Hepatocyte (in vitro differentiated cells): ENCODE measurements around the gene P3R3URF. TPM values are rescaled to one million over a fixed set of nuclear protein-coding genes. Genes with fewer than 3 reads are reported as not detected.

Experiments used
- DNase-seq: peaks from one replicate; pipeline ENCODE4 v3.0.0-alpha.2; 2016; ENCODE audit warnings: low spot score
- H2AFZ ChIP-seq: fragments of 200-600 bp; sonication (generic); 2 replicates; pipeline ENCODE4 v1.6.0; 2016; ENCODE audit warnings: antibody characterized with exemption, mild to moderate bottlenecking
- H3K27ac ChIP-seq: fragments of 200-600 bp; sonication (generic); 2 replicates; pipeline ENCODE4 v1.5.1; 2016; ENCODE audit warnings: mild to moderate bottlenecking
- H3K27me3 ChIP-seq: fragments of 200-600 bp; sonication (generic); 2 replicates; pipeline ENCODE4 v1.6.1; 2016
- H3K36me3 ChIP-seq: fragments of 200-600 bp; sonication (generic); replicated peaks from 2 replicates; pipeline ENCODE4 v1.5.1; 2016; ENCODE audit warnings: low read depth; ENCODE audit not compliant: insufficient read depth
- H3K4me1 ChIP-seq: fragments of 200-600 bp; sonication (generic); 2 replicates; pipeline ENCODE4 v1.5.1; 2016; ENCODE audit warnings: mild to moderate bottlenecking, moderate library complexity; ENCODE audit not compliant: insufficient read depth
- H3K4me2 ChIP-seq: fragments of 200-600 bp; sonication (generic); 2 replicates; pipeline ENCODE4 v1.6.0; 2016
- H3K4me3 ChIP-seq: fragments of 200-600 bp; sonication (generic); 2 replicates; pipeline ENCODE4 v1.5.1; 2016; ENCODE audit warnings: mild to moderate bottlenecking
- H3K79me2 ChIP-seq: fragments of 200-600 bp; sonication (generic); 2 replicates; pipeline ENCODE4 v1.6.0; 2017; ENCODE audit warnings: mild to moderate bottlenecking
- H3K9me2 ChIP-seq: fragments of 200-600 bp; sonication (generic); replicated peaks from 2 replicates; pipeline ENCODE4 v1.6.0; 2017; ENCODE audit warnings: mild to moderate bottlenecking; ENCODE audit not compliant: insufficient read depth
- H3K9me3 ChIP-seq: fragments of 200-600 bp; sonication (generic); 2 replicates; pipeline ENCODE4 v1.5.1; 2016; ENCODE audit warnings: low read depth, mild to moderate bottlenecking
- H4K20me1 ChIP-seq: fragments of 200-600 bp; sonication (generic); 2 replicates; pipeline ENCODE4 v1.6.0; 2016; ENCODE audit warnings: mild to moderate bottlenecking; ENCODE audit not compliant: insufficient read depth, poor library complexity, severe bottlenecking
- EZH2 ChIP-seq: fragments of 200-600 bp; sonication (generic); IDR thresholded peaks from 2 replicates; pipeline ENCODE4 v1.6.1; 2016; ENCODE audit warnings: antibody characterized with exemption, mild to moderate bottlenecking, borderline replicate concordance
- EZH2phosphoT487 ChIP-seq: fragments of 200-600 bp; sonication (generic); IDR thresholded peaks from one replicate; pipeline ENCODE4 v1.6.1; 2018; ENCODE audit warnings: antibody characterized with exemption, mild to moderate bottlenecking, low read depth, moderate library complexity; ENCODE audit not compliant: unreplicated experiment, severe bottlenecking
- WGBS: methylation state at CpG from one replicate; pipeline ENCODE4 v1.1.6; 2016; ENCODE audit warnings: low lambda C conversion rate; ENCODE audit errors: missing lambda C conversion rate; 5-methylcytosine and 5-hydroxymethylcytosine counted together
- polyA plus RNA-seq: library from polyadenylated mRNA; unstranded; fragments of >200 nt; fragmentation: Nextera tagmentation; extraction: Ambion mirVana; gene quantifications from 2 replicates; pipeline ENCODE4 v1.2.1, GENCODE V29; 2016
- total RNA-seq: library from RNA; depleted of rRNA; stranded (reverse); fragments of >200 nt; gene quantifications from 2 replicates; pipeline ENCODE4 v1.2.3, GENCODE V29; 2014
- TF ChIP-seq, protein P1 (sequence below): fragments of 200-600 bp; sonication (generic); IDR thresholded peaks from 2 replicates; pipeline ENCODE4 v1.5.1; 2016; ENCODE audit warnings: antibody characterized with exemption, mild to moderate bottlenecking; ENCODE audit not compliant: poor library complexity

P3R3URF gene
- total and polyA plus RNA-seq, 2 experiments from 2014 or later = not detected

DNA sequence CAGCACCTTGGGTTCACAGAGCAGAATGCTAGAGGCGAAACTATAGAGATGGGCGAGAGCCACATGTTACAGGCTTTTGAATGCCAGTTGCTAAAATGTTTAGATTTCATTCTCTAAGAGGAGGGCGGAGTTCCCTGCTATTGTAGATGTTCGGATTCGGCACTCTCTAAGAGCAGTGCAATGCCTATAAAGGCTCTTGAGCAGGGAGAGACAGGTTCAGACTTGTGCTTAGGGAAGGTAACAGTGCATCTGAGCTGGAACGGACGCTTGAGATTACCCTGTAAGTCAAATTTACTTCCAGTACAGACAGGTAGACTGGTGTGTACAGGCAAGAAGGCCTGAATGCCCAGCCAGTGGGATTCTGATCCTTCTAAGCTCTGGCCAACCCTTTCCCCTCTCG, 42.2 kb upstream of the P3R3URF start:
- H2AFZ ChIP-seq = no peak overlapping the region

DNA sequence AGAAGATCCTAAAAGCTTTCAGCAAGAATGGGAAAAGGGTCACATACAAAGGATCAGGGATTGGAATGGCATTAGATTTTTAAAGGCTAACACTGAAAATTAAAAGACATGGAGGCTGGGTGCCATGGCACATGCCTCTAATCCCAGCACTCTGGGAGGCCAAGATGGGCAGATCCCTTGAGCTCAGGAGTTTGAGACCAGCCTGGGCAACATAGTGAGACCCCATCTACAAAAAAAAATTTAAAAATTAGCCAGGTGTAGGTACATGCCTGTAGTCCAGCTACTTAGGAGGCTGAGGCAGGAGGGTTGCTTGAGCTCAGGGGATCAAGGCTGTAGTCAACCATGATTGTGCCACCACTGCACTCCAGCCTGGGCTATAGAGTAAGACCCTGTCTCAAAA, 39.2 kb upstream of the P3R3URF start:
- TF ChIP-seq, protein P1, sequence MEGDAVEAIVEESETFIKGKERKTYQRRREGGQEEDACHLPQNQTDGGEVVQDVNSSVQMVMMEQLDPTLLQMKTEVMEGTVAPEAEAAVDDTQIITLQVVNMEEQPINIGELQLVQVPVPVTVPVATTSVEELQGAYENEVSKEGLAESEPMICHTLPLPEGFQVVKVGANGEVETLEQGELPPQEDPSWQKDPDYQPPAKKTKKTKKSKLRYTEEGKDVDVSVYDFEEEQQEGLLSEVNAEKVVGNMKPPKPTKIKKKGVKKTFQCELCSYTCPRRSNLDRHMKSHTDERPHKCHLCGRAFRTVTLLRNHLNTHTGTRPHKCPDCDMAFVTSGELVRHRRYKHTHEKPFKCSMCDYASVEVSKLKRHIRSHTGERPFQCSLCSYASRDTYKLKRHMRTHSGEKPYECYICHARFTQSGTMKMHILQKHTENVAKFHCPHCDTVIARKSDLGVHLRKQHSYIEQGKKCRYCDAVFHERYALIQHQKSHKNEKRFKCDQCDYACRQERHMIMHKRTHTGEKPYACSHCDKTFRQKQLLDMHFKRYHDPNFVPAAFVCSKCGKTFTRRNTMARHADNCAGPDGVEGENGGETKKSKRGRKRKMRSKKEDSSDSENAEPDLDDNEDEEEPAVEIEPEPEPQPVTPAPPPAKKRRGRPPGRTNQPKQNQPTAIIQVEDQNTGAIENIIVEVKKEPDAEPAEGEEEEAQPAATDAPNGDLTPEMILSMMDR = no peak
- TF ChIP-seq EZH2 = no peak
- no peak for TF ChIP-seq EZH2phosphoT487
- Histone ChIP-seq H3K4me2 (no peak overlapping the region), H3K4me1 (no peaks in the 10 kb centered on the region), H3K79me2 (no peaks in the 10 kb centered on the region), H4K20me1 (no peaks in the 10 kb centered on the region), H3K9me3 (no peaks in the 10 kb centered on the region), H3K4me3 (no peak overlapping the region), H2AFZ (no peak overlapping the region), H3K27me3 (no peaks in the 10 kb centered on the region), H3K27ac (no peak overlapping the region), H3K9me2 (no peaks in the 10 kb centered on the region), H3K36me3 (no peaks in the 10 kb centered on the region)
- DNase-seq = no peak

More for the DNA sequence above, 42.2 kb upstream of the P3R3URF start:
- H3K9me2 ChIP-seq = no peaks in the 10 kb centered on the region
- H3K79me2 ChIP-seq = no peaks in the 10 kb centered on the region
- no peaks in the 10 kb centered on the region for H3K4me1 ChIP-seq
- TF ChIP-seq EZH2 (no peak), EZH2phosphoT487 (no peak)
- TF ChIP-seq, protein P1 = no peak
- H3K36me3 ChIP-seq = no peaks in the 10 kb centered on the region
- no peaks in the 10 kb centered on the region for H3K27me3 ChIP-seq
- DNase-seq = no peak
- peak overlapping the region; percentile 43 for H3K27ac ChIP-seq
- no peak overlapping the region for H3K4me2 ChIP-seq
- no peaks in the 10 kb centered on the region for H4K20me1 ChIP-seq
- no peak overlapping the region for H3K4me3 ChIP-seq
- WGBS = 73% methylated on average over 8 of the region's 8 CpGs
- no peaks in the 10 kb centered on the region for H3K9me3 ChIP-seq

DNA sequence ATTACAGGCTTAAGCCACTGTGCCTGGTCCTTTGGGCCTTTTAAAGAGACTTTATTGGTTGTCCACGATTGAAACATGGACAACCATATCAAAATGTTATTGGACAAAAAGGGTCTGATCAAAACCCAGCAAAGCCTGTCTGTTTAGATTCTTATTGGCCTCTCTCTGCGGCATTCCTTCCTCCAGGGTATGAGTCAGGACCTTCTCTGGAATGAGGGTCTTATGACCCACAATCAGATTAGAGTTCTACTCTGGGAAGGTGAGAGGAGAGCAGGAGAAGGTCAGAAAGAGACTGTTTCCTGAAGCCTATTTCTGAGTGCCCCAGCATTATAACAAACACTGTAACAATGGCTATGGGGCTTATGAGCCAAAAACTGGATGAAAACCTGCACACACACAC, 34.8 kb upstream of the P3R3URF start:
- no peaks in the 10 kb centered on the region for H3K4me1 ChIP-seq
- no peaks in the 10 kb centered on the region for H3K27me3 ChIP-seq
- 67% methylated on average over 2 of the region's 2 CpGs for WGBS
- DNase-seq = no peak
- H4K20me1 ChIP-seq = no peaks in the 10 kb centered on the region
- H3K27ac ChIP-seq = no peak overlapping the region
- H3K79me2 ChIP-seq = no peaks in the 10 kb centered on the region
- H2AFZ ChIP-seq = no peak overlapping the region
- no peaks in the 10 kb centered on the region for H3K9me2 ChIP-seq
- TF ChIP-seq EZH2phosphoT487 (no peak), EZH2 (no peak)
- TF ChIP-seq, protein P1 = no peak
- no peaks in the 10 kb centered on the region for H3K36me3 ChIP-seq
- H3K4me3 ChIP-seq = no peak overlapping the region
- H3K4me2 ChIP-seq = no peak overlapping the region
- H3K9me3 ChIP-seq = no peaks in the 10 kb centered on the region

DNA sequence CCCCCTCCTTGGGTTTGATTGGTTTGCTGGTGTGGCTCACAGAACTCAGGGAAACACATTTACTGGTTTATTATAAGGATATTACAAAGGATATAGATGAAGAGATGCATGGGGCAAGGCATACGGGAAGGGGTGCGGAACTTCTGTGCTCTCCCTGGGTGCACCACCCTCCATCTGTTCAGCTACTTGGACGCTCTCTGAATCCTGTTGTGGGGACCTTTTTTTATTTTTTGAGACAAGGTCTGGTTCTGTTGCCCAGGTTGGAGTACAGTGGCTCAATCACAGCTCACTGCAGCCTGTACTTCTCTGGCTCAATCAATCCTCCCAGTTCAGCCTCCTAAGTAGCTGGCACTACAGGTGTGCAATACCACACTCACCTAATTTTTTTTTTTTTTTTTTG, 34.3 kb upstream of the P3R3URF start:
- no peak overlapping the region for H3K4me2 ChIP-seq
- no peak overlapping the region for H3K27ac ChIP-seq
- no peaks in the 10 kb centered on the region for H3K4me1 ChIP-seq
- no peaks in the 10 kb centered on the region for H3K79me2 ChIP-seq
- no peaks in the 10 kb centered on the region for H3K27me3 ChIP-seq
- H2AFZ ChIP-seq = no peak overlapping the region
- no peaks in the 10 kb centered on the region for H3K36me3 ChIP-seq
- 96% methylated on average over 3 of the region's 3 CpGs for WGBS
- no peaks in the 10 kb centered on the region for H3K9me3 ChIP-seq
- no peaks in the 10 kb centered on the region for H3K9me2 ChIP-seq
- no peaks in the 10 kb centered on the region for H4K20me1 ChIP-seq
- no peak for DNase-seq
- no peak overlapping the region for H3K4me3 ChIP-seq
- TF ChIP-seq EZH2phosphoT487 (no peak), EZH2 (no peak)
- TF ChIP-seq, protein P1 = no peak
